ENCODE results near the gene RPL32. TPM values are rescaled to one million over a fixed set of nuclear protein-coding genes. Genes with fewer than 3 reads are reported as not detected.
A peak's percentile ranks its signal among the peaks of the same experiment; 100 is the strongest.
"Not testable (repeated sequence)": the region's sequence is repeated elsewhere in the genome, so short reads cannot be mapped to it uniquely, and the experiment has no call there.

The RPL32 gene
- total RNA-seq, 1 experiment from 2014 or later, result 794 TPM

DNA sequence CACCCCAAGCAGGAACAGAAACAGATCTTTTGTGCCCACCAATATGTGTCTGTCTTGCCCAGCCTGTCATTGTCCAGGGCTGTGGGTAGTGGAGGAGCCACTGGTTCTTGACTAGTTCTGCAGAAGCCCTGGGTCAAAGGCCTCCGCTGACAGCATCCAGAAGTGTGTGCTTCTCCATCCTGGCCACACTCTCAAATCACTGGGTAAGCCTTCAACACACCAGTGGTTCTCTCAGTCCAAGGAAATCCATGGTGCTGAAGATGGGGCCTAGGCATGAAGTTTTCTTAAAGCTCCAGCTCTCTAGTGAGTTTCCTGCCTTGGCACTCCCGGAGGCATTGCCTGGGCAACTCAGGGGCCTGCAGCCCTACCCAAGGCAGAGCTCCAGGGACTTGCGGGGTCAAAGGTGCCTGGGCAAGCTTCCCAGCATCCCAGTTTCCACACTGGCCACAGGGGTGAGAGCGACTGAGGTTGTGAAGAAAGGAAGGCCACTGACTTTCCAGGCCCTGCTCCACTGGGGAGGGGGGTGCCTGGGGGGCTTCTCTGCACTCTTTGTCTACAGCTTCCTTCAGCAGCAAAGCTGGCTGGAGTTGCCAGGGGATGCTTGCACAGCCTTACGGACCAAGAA is 37.9 kb upstream of the RPL32 start:
- no TSS peak for BruUV-seq (replicated peaks)
- no peaks in the 10 kb centered on the region for H3K4me1 ChIP-seq (ENCODE audit: control insufficient read depth, insufficient read depth, low read length)
- no peaks in the 10 kb centered on the region for H3K36me3 ChIP-seq (ENCODE audit: control insufficient read depth, insufficient read depth, low read length)
- ATAC-seq, result no peak
- in situ Hi-C loops (cut with HindIII; ENCODE audit: low pct_unique_long_range_greater_than_20kb, low sequenced_read_pairs), result no loop called here
- no peak for TF ChIP-seq POLR2AphosphoS5 (IDR thresholded peaks at IDR 0.05; ENCODE audit: low read depth, low read length)
- TF ChIP-seq, protein P1, sequence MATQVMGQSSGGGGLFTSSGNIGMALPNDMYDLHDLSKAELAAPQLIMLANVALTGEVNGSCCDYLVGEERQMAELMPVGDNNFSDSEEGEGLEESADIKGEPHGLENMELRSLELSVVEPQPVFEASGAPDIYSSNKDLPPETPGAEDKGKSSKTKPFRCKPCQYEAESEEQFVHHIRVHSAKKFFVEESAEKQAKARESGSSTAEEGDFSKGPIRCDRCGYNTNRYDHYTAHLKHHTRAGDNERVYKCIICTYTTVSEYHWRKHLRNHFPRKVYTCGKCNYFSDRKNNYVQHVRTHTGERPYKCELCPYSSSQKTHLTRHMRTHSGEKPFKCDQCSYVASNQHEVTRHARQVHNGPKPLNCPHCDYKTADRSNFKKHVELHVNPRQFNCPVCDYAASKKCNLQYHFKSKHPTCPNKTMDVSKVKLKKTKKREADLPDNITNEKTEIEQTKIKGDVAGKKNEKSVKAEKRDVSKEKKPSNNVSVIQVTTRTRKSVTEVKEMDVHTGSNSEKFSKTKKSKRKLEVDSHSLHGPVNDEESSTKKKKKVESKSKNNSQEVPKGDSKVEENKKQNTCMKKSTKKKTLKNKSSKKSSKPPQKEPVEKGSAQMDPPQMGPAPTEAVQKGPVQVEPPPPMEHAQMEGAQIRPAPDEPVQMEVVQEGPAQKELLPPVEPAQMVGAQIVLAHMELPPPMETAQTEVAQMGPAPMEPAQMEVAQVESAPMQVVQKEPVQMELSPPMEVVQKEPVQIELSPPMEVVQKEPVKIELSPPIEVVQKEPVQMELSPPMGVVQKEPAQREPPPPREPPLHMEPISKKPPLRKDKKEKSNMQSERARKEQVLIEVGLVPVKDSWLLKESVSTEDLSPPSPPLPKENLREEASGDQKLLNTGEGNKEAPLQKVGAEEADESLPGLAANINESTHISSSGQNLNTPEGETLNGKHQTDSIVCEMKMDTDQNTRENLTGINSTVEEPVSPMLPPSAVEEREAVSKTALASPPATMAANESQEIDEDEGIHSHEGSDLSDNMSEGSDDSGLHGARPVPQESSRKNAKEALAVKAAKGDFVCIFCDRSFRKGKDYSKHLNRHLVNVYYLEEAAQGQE (IDR thresholded peaks at IDR 0.05; ENCODE audit: insufficient read depth in 1 of 2, low read depth in 2 of 2, low read length in 1 of 2), result peak; percentile 58 to 59; a peak in 2 of 4 replicates
- TF ChIP-seq, protein P2, sequence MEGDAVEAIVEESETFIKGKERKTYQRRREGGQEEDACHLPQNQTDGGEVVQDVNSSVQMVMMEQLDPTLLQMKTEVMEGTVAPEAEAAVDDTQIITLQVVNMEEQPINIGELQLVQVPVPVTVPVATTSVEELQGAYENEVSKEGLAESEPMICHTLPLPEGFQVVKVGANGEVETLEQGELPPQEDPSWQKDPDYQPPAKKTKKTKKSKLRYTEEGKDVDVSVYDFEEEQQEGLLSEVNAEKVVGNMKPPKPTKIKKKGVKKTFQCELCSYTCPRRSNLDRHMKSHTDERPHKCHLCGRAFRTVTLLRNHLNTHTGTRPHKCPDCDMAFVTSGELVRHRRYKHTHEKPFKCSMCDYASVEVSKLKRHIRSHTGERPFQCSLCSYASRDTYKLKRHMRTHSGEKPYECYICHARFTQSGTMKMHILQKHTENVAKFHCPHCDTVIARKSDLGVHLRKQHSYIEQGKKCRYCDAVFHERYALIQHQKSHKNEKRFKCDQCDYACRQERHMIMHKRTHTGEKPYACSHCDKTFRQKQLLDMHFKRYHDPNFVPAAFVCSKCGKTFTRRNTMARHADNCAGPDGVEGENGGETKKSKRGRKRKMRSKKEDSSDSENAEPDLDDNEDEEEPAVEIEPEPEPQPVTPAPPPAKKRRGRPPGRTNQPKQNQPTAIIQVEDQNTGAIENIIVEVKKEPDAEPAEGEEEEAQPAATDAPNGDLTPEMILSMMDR (IDR thresholded peaks at IDR 0.05), result no peak
- ChIA-PET CTCF (no interaction called here), POLR2A (no interaction called here)
- no peak for DNase-seq (ENCODE audit: low read depth, low spot score)
- intact Hi-C loops (cut with micrococcal nuclease; ENCODE audit: unreplicated experiment), result no loop called here
- no peaks in the 10 kb centered on the region for H3K9me3 ChIP-seq (ENCODE audit: control insufficient read depth, insufficient read depth, low read depth, low read length)
- no peak overlapping the region for H3K4me3 ChIP-seq (ENCODE audit: low read depth in 2 of 2, low read length in 2 of 2)
- H3K27me3 ChIP-seq (ENCODE audit: control insufficient read depth, insufficient read depth, low read length), result no peaks in the 10 kb centered on the region
- no peak overlapping the region for H3K27ac ChIP-seq (ENCODE audit: low read length)

DNA sequence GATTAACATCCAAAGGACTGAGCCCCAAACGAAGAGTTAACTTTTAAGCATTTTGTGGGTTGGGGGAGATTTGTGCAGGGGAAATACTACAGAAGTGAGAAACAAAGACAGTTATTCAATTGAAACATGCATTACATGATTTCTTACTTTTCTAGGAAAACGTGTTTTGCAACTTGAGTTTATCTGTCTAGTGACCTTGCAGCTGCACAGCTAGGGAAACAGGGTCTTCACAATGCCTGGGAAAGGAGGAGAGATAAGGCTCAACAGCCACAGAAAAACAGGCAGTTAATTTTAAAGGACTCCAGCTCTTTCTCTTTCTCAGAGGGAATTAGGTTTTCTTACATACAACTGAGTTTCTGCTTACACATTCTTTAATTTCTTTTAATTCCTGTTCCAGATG is 37.4 kb upstream of the RPL32 start:
- H3K9me3 ChIP-seq (ENCODE audit: control insufficient read depth, insufficient read depth, low read depth, low read length); in situ Hi-C loops (cut with HindIII; ENCODE audit: low pct_unique_long_range_greater_than_20kb, low sequenced_read_pairs); CTCF ChIA-PET; DNase-seq (ENCODE audit: low read depth, low spot score); H3K27ac ChIP-seq (ENCODE audit: low read length); H3K4me1 ChIP-seq (ENCODE audit: control insufficient read depth, insufficient read depth, low read length); intact Hi-C loops (cut with micrococcal nuclease; ENCODE audit: unreplicated experiment); H3K4me3 ChIP-seq (ENCODE audit: low read depth in 2 of 2, low read length in 2 of 2); POLR2A ChIA-PET; H3K27me3 ChIP-seq (ENCODE audit: control insufficient read depth, insufficient read depth, low read length); H3K36me3 ChIP-seq (ENCODE audit: control insufficient read depth, insufficient read depth, low read length); ATAC-seq; BruUV-seq (replicated peaks): not testable (repeated sequence)

DNA sequence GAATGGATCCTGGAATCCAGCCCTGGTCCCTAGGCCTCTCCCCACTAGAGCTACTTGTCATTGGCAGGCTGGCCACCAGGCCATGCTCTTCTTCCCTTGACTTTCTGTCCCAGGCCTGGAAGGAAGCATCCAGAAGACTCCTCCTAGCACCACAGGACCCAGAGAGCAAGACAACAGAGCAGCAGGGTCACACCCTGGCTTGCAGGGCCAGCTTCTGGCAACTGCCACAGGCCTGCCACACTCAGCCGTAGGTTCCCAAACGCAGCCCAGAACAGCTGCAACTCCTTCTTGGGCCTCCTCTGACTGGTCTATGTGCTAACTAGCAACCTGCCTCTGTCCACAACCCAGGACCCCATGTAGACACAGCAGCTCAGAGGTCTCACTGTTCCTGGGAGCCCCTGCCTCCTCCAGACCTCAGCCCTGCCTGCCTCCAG is 36.8 kb upstream of the RPL32 start:
- no peaks in the 10 kb centered on the region for H3K27me3 ChIP-seq (ENCODE audit: control insufficient read depth, insufficient read depth, low read length)
- no peak overlapping the region for H3K4me3 ChIP-seq (ENCODE audit: low read depth in 2 of 2, low read length in 2 of 2)
- TF ChIP-seq, protein P1 (IDR thresholded peaks at IDR 0.05; ENCODE audit: insufficient read depth in 1 of 2, low read depth in 2 of 2, low read length in 1 of 2), result no peak
- TF ChIP-seq TCF7L2 (IDR thresholded peaks at IDR 0.05; ENCODE audit: low read depth, low read length), result no peak
- TF ChIP-seq, protein P2 (IDR thresholded peaks at IDR 0.05), result no peak
- in situ Hi-C loops (cut with HindIII; ENCODE audit: low pct_unique_long_range_greater_than_20kb, low sequenced_read_pairs), result no loop called here
- POLR2A ChIA-PET, result no interaction called here
- DNase-seq (ENCODE audit: low read depth, low spot score) (no peak), ATAC-seq (no peak)
- no peaks in the 10 kb centered on the region for H3K9me3 ChIP-seq (ENCODE audit: control insufficient read depth, insufficient read depth, low read depth, low read length)
- no peaks in the 10 kb centered on the region for H3K36me3 ChIP-seq (ENCODE audit: control insufficient read depth, insufficient read depth, low read length)
- intact Hi-C loops (cut with micrococcal nuclease; ENCODE audit: unreplicated experiment), result no loop called here
- H3K27ac ChIP-seq (ENCODE audit: low read length), result no peak overlapping the region
- no peaks in the 10 kb centered on the region for H3K4me1 ChIP-seq (ENCODE audit: control insufficient read depth, insufficient read depth, low read length)
- CTCF ChIA-PET, result interaction anchor here (0.6 to 1.0 kb wide), 2 partner anchors 11 to 172 kb away, joined by 3 to 6 read pairs; no protein-coding TSS in a partner anchor
- BruUV-seq (replicated peaks), result no TSS peak

All from Panc1 (cell line).